NCI-H226 (cell line): ENCODE data around the gene DLGAP3.

Source experiments
- DNase-seq: peaks from one replicate; pipeline ENCODE4 v3.0.0-alpha.2; 2015

DLGAP3 gene

GRCh38 chr1:34865981-34866761 is 63.3 kb downstream of the DLGAP3 start:
- peak; percentile 52 for DNase-seq

GRCh38 chr1:34865573-34865972 is 63.9 kb downstream of the DLGAP3 start:
- DNase-seq: no peak

GRCh38 chr1:34864759-34865158 is 64.7 kb downstream of the DLGAP3 start:
- no peak for DNase-seq

- DNase-seq: no peak
Measured at GRCh38 chr1:34863501-34863900, 65.9 kb downstream of the DLGAP3 start.

GRCh38 chr1:34859446-34860200 is 69.8 kb downstream of the DLGAP3 start, which contains the start of gene SMIM12:
TSS of gene SMIM12 (minus strand) at chr1:34859749. CDS start at chr1:34855977, 3,772 bp downstream.
- peak; percentile 91 for DNase-seq

- DNase-seq: no peak
Measured at GRCh38 chr1:34858901-34859445, 70.5 kb downstream of the DLGAP3 start.

- no peak for DNase-seq
Measured at GRCh38 chr1:34856697-34857096, 72.8 kb downstream of the DLGAP3 start.

- peak; percentile 87 for DNase-seq
Measured at GRCh38 chr1:34852677-34853217, 76.7 kb downstream of the DLGAP3 start.

- DNase-seq: no peak
Measured at GRCh38 chr1:34851431-34852105, 77.9 kb downstream of the DLGAP3 start.

- no peak for DNase-seq
Measured at GRCh38 chr1:34850382-34850781, 79.1 kb downstream of the DLGAP3 start.

GRCh38 chr1:34847094-34847493 is 82.4 kb downstream of the DLGAP3 start:
- no peak for DNase-seq

- no peak for DNase-seq
Measured at GRCh38 chr1:34846265-34846664, 83.2 kb downstream of the DLGAP3 start.

GRCh38 chr1:34845131-34845901 is 84.1 kb downstream of the DLGAP3 start:
- no peak for DNase-seq

- no peak for DNase-seq
Measured at GRCh38 chr1:34844252-34844634, 85.2 kb downstream of the DLGAP3 start.

- no peak for DNase-seq
Measured at GRCh38 chr1:34843392-34844251, 85.8 kb downstream of the DLGAP3 start.

- DNase-seq: no peak
Measured at GRCh38 chr1:34842952-34843371, 86.5 kb downstream of the DLGAP3 start.

- DNase-seq: no peak
Measured at GRCh38 chr1:34842073-34842472, 87.4 kb downstream of the DLGAP3 start.

- no peak for DNase-seq
Measured at GRCh38 chr1:34840426-34840825, 89.0 kb downstream of the DLGAP3 start.

GRCh38 chr1:34839526-34840305 is 89.7 kb downstream of the DLGAP3 start:
- no peak for DNase-seq

- DNase-seq: no peak
Measured at GRCh38 chr1:34833711-34834110, 95.7 kb downstream of the DLGAP3 start.
